NB4 (cell line): ENCODE measurements around the gene VAV3.

Experiments used
- POLR2A ChIP-seq: IDR thresholded peaks from 2 replicates; pipeline ENCODE4 v1.6.1; 2011; ENCODE audit warnings: mild to moderate bottlenecking; ENCODE audit not compliant: insufficient read length; ENCODE audit errors: extremely low read depth
- TF ChIP-seq, protein P1 (sequence below): IDR thresholded peaks from 2 replicates; pipeline ENCODE4 v1.6.1; 2011; ENCODE audit warnings: low read depth, low read length
- TF ChIP-seq, protein P2 (sequence below): IDR thresholded peaks from one replicate; pipeline ENCODE4 v1.5.1; 2012; ENCODE audit warnings: low read depth, low read length

DNA sequence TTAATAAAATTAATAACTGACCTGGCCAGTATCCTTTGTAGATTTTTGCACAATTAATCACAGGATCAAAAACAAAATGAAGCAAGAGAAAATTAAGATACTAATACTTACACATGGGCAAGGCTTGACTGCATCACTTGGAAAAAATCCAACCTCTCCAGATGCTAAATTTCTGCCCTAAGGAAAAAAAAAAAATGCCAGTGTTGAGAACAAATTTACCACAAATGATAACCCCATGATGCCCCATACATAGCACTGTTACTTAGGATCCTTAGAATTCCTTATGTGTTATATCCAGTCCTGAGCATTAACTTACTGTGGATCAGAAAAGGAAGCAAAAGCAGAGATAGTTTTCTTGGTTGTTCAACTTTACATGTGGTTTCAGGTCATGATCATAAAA is 347.5 kb downstream of the VAV3 start:
- TF ChIP-seq, protein P1, sequence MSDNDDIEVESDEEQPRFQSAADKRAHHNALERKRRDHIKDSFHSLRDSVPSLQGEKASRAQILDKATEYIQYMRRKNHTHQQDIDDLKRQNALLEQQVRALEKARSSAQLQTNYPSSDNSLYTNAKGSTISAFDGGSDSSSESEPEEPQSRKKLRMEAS, result no peak
- TF ChIP-seq, protein P2, sequence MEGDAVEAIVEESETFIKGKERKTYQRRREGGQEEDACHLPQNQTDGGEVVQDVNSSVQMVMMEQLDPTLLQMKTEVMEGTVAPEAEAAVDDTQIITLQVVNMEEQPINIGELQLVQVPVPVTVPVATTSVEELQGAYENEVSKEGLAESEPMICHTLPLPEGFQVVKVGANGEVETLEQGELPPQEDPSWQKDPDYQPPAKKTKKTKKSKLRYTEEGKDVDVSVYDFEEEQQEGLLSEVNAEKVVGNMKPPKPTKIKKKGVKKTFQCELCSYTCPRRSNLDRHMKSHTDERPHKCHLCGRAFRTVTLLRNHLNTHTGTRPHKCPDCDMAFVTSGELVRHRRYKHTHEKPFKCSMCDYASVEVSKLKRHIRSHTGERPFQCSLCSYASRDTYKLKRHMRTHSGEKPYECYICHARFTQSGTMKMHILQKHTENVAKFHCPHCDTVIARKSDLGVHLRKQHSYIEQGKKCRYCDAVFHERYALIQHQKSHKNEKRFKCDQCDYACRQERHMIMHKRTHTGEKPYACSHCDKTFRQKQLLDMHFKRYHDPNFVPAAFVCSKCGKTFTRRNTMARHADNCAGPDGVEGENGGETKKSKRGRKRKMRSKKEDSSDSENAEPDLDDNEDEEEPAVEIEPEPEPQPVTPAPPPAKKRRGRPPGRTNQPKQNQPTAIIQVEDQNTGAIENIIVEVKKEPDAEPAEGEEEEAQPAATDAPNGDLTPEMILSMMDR, result no peak
- no peak for TF ChIP-seq POLR2A
